Activated T-cell treated with anti-CD3 and anti-CD28 coated beads, Interleukin-2, amount 50 U/mL, for 1 hour (primary cell): ENCODE results near the gene POMP.

ENCODE experiments used
- DNase-seq: peaks from one replicate; pipeline ENCODE4 v3.0.0-alpha.2; 2020

POMP gene

GRCh38 chr13:28658796-28659620, at the start of gene POMP:
POMP (plus strand) TSS chr13:28659130; CDS start chr13:28659185, 55 bp downstream.
- peak; percentile 90 for DNase-seq

- no peak for DNase-seq
These were observed 49.5 kb upstream of the POMP start for GRCh38 chr13:28609381-28609780.

GRCh38 chr13:28609926-28610325, 49.0 kb upstream of the POMP start:
- DNase-seq: no peak

- no peak for DNase-seq
These were observed 47.9 kb upstream of the POMP start for GRCh38 chr13:28610996-28611395.

GRCh38 chr13:28611654-28612131, 47.2 kb upstream of the POMP start:
- no peak for DNase-seq

- DNase-seq: no peak
These were observed 45.4 kb upstream of the POMP start for GRCh38 chr13:28613562-28613961.

GRCh38 chr13:28615916-28616446, 42.9 kb upstream of the POMP start:
- DNase-seq: no peak

- no peak for DNase-seq
These were observed 40.5 kb upstream of the POMP start for GRCh38 chr13:28618230-28618994.

- no peak for DNase-seq
These were observed 38.7 kb upstream of the POMP start for GRCh38 chr13:28620011-28620830.

GRCh38 chr13:28621449-28621848, 37.5 kb upstream of the POMP start:
- no peak for DNase-seq

GRCh38 chr13:28622286-28622685, 36.6 kb upstream of the POMP start:
- DNase-seq: no peak

- DNase-seq: no peak
These were observed 34.9 kb upstream of the POMP start for GRCh38 chr13:28623782-28624706.

GRCh38 chr13:28624707-28625432, 34.1 kb upstream of the POMP start:
- DNase-seq: no peak

GRCh38 chr13:28626266-28626665, 32.7 kb upstream of the POMP start:
- no peak for DNase-seq

GRCh38 chr13:28628241-28628640, 30.7 kb upstream of the POMP start:
- DNase-seq: no peak

- DNase-seq: no peak
These were observed 28.1 kb upstream of the POMP start for GRCh38 chr13:28630869-28631268.

- DNase-seq: no peak
These were observed 27.1 kb upstream of the POMP start for GRCh38 chr13:28631801-28632200.

GRCh38 chr13:28636069-28636468, 22.9 kb upstream of the POMP start:
- DNase-seq: no peak

- DNase-seq: peak; percentile 39
These were observed 22.1 kb upstream of the POMP start for GRCh38 chr13:28636677-28637317.

GRCh38 chr13:28637714-28638355, 21.1 kb upstream of the POMP start:
- no peak for DNase-seq
